ENCODE results near the gene SPIRE1.

- no peak for TF ChIP-seq CTCF (conservative IDR thresholded peaks at IDR 0.05; ENCODE audit: low read depth, low read length)
- TF ChIP-seq, protein P1, sequence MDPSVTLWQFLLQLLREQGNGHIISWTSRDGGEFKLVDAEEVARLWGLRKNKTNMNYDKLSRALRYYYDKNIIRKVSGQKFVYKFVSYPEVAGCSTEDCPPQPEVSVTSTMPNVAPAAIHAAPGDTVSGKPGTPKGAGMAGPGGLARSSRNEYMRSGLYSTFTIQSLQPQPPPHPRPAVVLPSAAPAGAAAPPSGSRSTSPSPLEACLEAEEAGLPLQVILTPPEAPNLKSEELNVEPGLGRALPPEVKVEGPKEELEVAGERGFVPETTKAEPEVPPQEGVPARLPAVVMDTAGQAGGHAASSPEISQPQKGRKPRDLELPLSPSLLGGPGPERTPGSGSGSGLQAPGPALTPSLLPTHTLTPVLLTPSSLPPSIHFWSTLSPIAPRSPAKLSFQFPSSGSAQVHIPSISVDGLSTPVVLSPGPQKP (IDR thresholded peaks at IDR 0.05; ENCODE audit: borderline replicate concordance, low read depth, low read length), result no peak
- no peak for TF ChIP-seq MAFK (IDR thresholded peaks at IDR 0.05; ENCODE audit: low read depth, low read length)
- no peak for TF ChIP-seq USF2 (IDR thresholded peaks at IDR 0.05; ENCODE audit: low read depth, low read length)
- TF ChIP-seq RAD21 (IDR thresholded peaks at IDR 0.05; ENCODE audit: low read length), result no peak
- no peak for TF ChIP-seq POLR2A (IDR thresholded peaks at IDR 0.05; ENCODE audit: low read depth, low read length)
- no peak for TF ChIP-seq CEBPB (IDR thresholded peaks at IDR 0.05; ENCODE audit: low read depth, low read length)
- TF ChIP-seq FOS (IDR thresholded peaks at IDR 0.05; ENCODE audit: low read depth, low read length), result no peak
- no peak for TF ChIP-seq BHLHE40 (IDR thresholded peaks at IDR 0.05; ENCODE audit: low read depth, low read length)
- TF ChIP-seq CHD1 (IDR thresholded peaks at IDR 0.05; ENCODE audit: low read depth, low read length), result no peak
- no peak for TF ChIP-seq RCOR1 (IDR thresholded peaks at IDR 0.05; ENCODE audit: insufficient replicate concordance, low read length)
- no peak for TF ChIP-seq RFX5 (IDR thresholded peaks at IDR 0.05; ENCODE audit: low read depth, low read length)
Measured at GRCh38 chr18:12397793-12398192, 260.1 kb downstream of the SPIRE1 start.

Data from IMR-90 (cell line).